WTC11 (cell line): ENCODE results near the gene PEX26. TPM values are rescaled to one million over a fixed set of nuclear protein-coding genes. Genes with fewer than 3 reads are reported as not detected.

Experiments
- ATAC-seq: fragments of 200-7000 bp; cut with Tn5 transposase; 2 replicates; pipeline ENCODE4 v1.10.0; 2021; ENCODE audit warnings: mild to moderate bottlenecking, moderate library complexity
- CTCF ChIA-PET: fragments of 300-600 bp; sonication (Branson Sonifier 250); formaldehyde crosslinking; loops from one replicate; lab custom pipeline; 2021; ENCODE audit warnings: antibody characterized with exemption; lab: Charles Lee
- POLR2A ChIA-PET: fragments of 350-600 bp; sonication (Branson Sonifier 250); formaldehyde crosslinking; loops from one replicate; lab custom pipeline; 2021; ENCODE audit warnings: antibody characterized with exemption; lab: Charles Lee
- DNase-seq: peaks from one replicate; pipeline ENCODE4 v3.0.0; 2021; ENCODE audit warnings: low spot score
- H3K27ac Mint-ChIP-seq: 2 replicates; pipeline ENCODE4 v1.8.0; 2021; ENCODE audit warnings: mixed read lengths
- H3K27me3 Mint-ChIP-seq: 2 replicates; pipeline ENCODE4 v1.8.0; 2021; ENCODE audit warnings: low read depth, mild to moderate bottlenecking, moderate library complexity, mixed read lengths
- H3K36me3 Mint-ChIP-seq: 2 replicates; pipeline ENCODE4 v1.8.0; 2021; ENCODE audit warnings: mixed read lengths
- H3K4me1 Mint-ChIP-seq: 2 replicates; pipeline ENCODE4 v1.8.0; 2022; ENCODE audit warnings: mixed read lengths
- H3K4me3 Mint-ChIP-seq: 2 replicates; pipeline ENCODE4 v1.8.0; 2021; ENCODE audit warnings: mild to moderate bottlenecking, moderate library complexity, mixed read lengths
- H3K9me3 Mint-ChIP-seq: 2 replicates; pipeline ENCODE4 v1.8.0; 2021; ENCODE audit warnings: mixed read lengths
- ATF2 ChIP-seq: sonication (generic); formaldehyde crosslinking; IDR thresholded peaks from 2 replicates; pipeline ENCODE4 v1.8.1; 2022; ENCODE audit warnings: low read depth, missing genetic modification reagents, borderline replicate concordance
- ATF6 ChIP-seq: sonication (generic); formaldehyde crosslinking; IDR thresholded peaks from 2 replicates; pipeline ENCODE4 v1.8.1; 2023; ENCODE audit warnings: mild to moderate bottlenecking, missing genetic modification reagents
- E2F5 ChIP-seq: sonication (generic); formaldehyde crosslinking; IDR thresholded peaks from 2 replicates; pipeline ENCODE4 v1.8.1; 2022; ENCODE audit warnings: mild to moderate bottlenecking, moderate library complexity, missing genetic modification reagents
- JAZF1 ChIP-seq: fragments of 250-450 bp; sonication (Bioruptor Pico); IDR thresholded peaks from 2 replicates; pipeline ENCODE4 v1.9.0; 2021; ENCODE audit warnings: moderate library complexity, mild to moderate bottlenecking, inconsistent platforms
- JUN ChIP-seq: sonication (generic); formaldehyde crosslinking; IDR thresholded peaks from 2 replicates; pipeline ENCODE4 v1.8.0; 2023; ENCODE audit warnings: mild to moderate bottlenecking, missing genetic modification reagents
- MLX ChIP-seq: sonication (generic); formaldehyde crosslinking; IDR thresholded peaks from 2 replicates; pipeline ENCODE4 v1.8.1; 2023; ENCODE audit warnings: mild to moderate bottlenecking, missing genetic modification reagents, moderate library complexity
- NFYB ChIP-seq: sonication (generic); formaldehyde crosslinking; conservative IDR thresholded peaks from 2 replicates; pipeline ENCODE4 v1.8.0; 2022; ENCODE audit warnings: low read depth, missing genetic modification reagents
- STAT6 ChIP-seq: sonication (generic); formaldehyde crosslinking; conservative IDR thresholded peaks from 2 replicates; pipeline ENCODE4 v1.8.1; 2023; ENCODE audit warnings: mild to moderate bottlenecking, low read depth, missing genetic modification reagents, moderate library complexity
- USF1 ChIP-seq: sonication (generic); formaldehyde crosslinking; IDR thresholded peaks from 2 replicates; pipeline ENCODE4 v1.8.0; 2022; ENCODE audit warnings: mild to moderate bottlenecking, missing genetic modification reagents
- ZNF232 ChIP-seq: sonication (generic); formaldehyde crosslinking; IDR thresholded peaks from 2 replicates; pipeline ENCODE4 v1.8.0; 2022; ENCODE audit warnings: mild to moderate bottlenecking, missing genetic modification reagents
- ZNF425 ChIP-seq: fragments of 250-450 bp; sonication (Bioruptor Pico); conservative IDR thresholded peaks from 2 replicates; pipeline ENCODE4 v1.9.0; 2021; ENCODE audit warnings: mild to moderate bottlenecking
- ZNF532 ChIP-seq: fragments of 250-450 bp; sonication (Bioruptor Pico); IDR thresholded peaks from 2 replicates; pipeline ENCODE4 v1.9.0; 2021; ENCODE audit warnings: mild to moderate bottlenecking, borderline replicate concordance
- ZNF671 ChIP-seq: fragments of 250-450 bp; sonication (Bioruptor Pico); IDR thresholded peaks from 2 replicates; pipeline ENCODE4 v1.8.0; 2021; ENCODE audit warnings: mild to moderate bottlenecking
- total RNA-seq: library from RNA; stranded (reverse); gene quantifications from 3 replicates; pipeline ENCODE4 v1.2.3, GENCODE V29; 2021

The PEX26 gene
- total RNA-seq, 1 experiment from 2014 or later: 52.3 TPM

GRCh38 chr22:18111759-18112330 is 34.1 kb downstream of the PEX26 start (continued):
- no peak for TF ChIP-seq JAZF1 (CRISPR knock-in tag)
- no peak for TF ChIP-seq MLX (CRISPR knock-in tag)

- peaks cover 15% of the 10 kb centered on the region for H3K9me3 Mint-ChIP-seq
- H3K27ac Mint-ChIP-seq: no peak overlapping the region
- ATAC-seq (no peak), DNase-seq (no peak)
- H3K27me3 Mint-ChIP-seq: peaks cover 45% of the 10 kb centered on the region
- H3K4me1 Mint-ChIP-seq: peaks cover 11% of the 10 kb centered on the region
- H3K36me3 Mint-ChIP-seq: 0 out of 2 replicates have a peak, but pooled peaks cover 10% of the 10 kb centered on the region
- POLR2A ChIA-PET: no interaction called here
- no peak overlapping the region for H3K4me3 Mint-ChIP-seq
- CTCF ChIA-PET: no interaction called here
- no peak for TF ChIP-seq E2F5
Measured at GRCh38 chr22:18112440-18112839, 34.6 kb downstream of the PEX26 start.

- Mint-ChIP-seq H3K9me3 (peaks cover 8% of the 10 kb centered on the region), H3K27me3 (peaks cover 31% of the 10 kb centered on the region), H3K36me3 (0 out of 2 replicates have a peak, but pooled peaks cover 6% of the 10 kb centered on the region), H3K4me1 (peaks cover 11% of the 10 kb centered on the region), H3K4me3 (no peak overlapping the region), H3K27ac (no peak overlapping the region)
- DNase-seq (no peak), ATAC-seq (no peak)
- POLR2A ChIA-PET: no interaction called here
- CTCF ChIA-PET: interaction anchor here (0.7 kb wide), 1 partner anchor 10 kb away, joined by 4 read pairs; no protein-coding TSS in a partner anchor
- TF ChIP-seq ATF2 (CRISPR knock-in tag) (no peak), USF1 (CRISPR knock-in tag) (no peak), ZNF671 (CRISPR knock-in tag) (no peak), STAT6 (CRISPR knock-in tag) (no peak), ZNF232 (CRISPR knock-in tag) (no peak), JUN (no peak), JAZF1 (CRISPR knock-in tag) (no peak), ATF6 (CRISPR knock-in tag) (no peak), NFYB (CRISPR knock-in tag) (no peak), ZNF425 (CRISPR knock-in tag) (no peak), ZNF532 (CRISPR knock-in tag) (no peak)
Measured at GRCh38 chr22:18113680-18114394, 36.0 kb downstream of the PEX26 start.
